Measurements from ENCODE around the gene HMGB1.
A peak's percentile ranks its signal among the peaks of the same experiment; 100 is the strongest.

HMGB1 gene

DNA sequence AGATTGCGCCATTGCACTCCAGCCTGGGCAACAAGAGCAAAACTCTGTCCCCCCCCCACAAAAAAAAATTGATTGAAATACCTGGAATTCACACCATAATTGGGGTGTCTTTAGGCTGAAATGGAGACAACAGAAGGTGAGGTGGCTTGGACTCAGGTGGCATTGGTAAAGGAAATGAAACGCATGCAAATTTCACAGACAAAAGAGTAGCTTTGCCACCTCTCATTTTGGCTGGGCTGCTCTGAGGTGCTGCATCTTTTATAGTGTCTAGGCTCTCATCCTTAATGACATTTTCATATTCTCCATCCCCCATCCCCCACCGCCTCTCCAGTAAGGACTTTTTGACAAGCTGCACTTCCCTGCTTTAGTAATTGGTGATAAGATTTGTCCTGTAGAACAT, 36.5 kb downstream of the HMGB1 start:
- DNase-seq, result no peak

DNA sequence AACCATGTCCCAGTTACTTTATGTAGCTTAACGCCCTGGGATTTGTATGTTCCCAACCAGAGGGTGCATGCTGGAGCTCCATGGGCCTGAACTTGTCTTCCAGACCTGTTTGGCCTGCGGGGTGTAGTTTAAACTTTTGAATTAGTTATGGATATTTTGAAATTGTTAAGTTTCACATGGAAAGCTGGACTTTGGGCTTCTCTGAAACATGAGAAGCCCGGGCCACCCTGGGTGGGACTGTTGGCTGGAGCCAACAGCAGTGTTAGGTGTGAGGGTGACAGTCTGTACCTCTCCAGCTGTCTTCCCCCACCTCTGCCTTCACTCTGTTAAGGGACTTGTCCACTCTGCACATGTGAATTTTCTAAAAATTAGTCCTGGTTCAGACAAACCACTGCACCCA, 41.8 kb downstream of the HMGB1 start:
- no peak for DNase-seq

DNA sequence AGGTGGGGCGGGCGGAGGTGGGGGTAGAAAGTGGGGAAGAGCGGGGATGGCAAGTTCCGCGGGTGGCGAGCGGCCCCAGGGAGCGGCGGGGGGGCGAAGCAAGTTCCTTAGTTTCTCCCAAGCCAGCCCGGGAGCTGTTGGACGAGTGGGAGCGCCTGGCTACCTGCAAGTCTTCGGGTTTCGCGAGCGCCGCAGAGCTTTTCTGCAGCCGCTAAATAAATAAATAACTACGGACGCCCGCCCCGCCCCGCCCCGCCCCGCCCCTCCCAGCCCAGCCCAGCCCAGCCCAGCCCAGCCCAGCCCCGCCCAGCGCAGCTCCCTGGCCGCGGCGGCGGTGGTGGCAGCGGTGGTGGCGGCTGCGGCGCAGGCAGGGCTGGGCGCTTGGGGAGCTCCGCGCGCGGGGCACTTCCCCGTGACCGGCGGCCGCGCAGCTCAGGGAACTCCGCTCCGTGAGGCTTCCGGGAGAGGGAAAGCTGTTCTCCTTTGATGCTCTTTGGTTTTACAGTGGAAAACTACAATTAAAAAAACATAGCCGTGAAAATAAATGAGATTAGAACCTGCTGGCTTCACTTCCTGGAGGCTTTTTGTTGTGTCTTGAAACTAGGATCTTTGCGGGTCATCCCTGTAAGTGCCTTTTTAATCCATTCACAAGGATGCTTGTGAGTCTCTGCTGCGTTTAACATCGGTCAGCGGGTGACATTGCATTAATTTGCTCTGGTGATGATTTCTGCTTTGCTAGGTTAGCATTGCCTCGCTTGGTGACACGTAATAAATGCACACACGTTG, 43.5 kb downstream of the HMGB1 start, which contains the start of gene UBE2L5:
UBE2L5 (plus strand) TSS at position 440 of the 786 bp plus-strand sequence. CDS start 5,498 bp downstream, outside the sequence.
- peak; percentile 80 for DNase-seq

DNA sequence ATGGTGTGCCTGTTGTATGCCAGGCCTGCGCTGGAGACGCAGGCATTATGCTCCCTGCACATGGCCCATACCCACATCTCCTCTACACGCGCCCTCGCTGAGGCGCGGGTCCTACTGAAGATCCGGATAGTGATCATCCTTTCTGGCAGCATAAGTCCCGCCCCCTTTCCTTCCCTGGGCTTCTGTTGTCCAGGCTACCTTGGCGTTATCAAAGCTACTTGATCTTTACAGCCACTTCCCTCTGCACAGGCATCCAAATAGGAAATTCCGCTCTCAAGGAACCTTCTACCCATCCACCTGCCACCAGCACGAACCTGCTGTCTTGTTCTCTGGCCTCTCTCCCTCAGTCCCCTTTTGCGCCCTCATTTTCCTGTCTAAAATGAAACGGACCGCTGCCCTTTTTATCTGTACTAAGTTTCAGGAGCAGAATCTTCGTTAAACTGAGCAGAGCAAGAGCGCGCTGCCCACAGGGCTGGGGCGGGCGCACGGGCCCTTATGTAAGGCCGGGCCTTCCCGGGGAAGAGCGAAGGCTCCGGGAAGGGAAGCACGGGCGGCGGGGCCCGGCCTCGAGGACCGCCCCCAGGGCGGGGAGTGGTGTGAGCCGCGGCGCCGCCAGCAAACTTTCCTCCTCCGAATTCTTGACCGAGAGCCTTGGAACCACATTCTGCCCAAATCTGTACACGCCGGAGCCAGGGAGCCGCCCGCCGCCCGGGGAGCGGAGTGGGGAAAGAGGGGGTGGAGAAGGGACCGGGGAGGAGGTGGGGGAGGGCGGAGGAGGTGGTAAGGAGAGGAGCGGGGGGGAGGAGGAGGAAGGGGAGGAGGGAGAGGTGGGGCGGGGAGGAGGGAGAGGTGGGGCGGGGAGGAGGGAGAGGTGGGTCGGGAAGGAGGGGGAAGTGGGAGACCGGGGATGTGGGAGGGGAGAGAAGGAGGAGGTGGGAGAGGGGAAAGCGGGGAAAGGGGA, 44.4 kb downstream of the HMGB1 start:
- DNase-seq, result peak; percentile 87

DNA sequence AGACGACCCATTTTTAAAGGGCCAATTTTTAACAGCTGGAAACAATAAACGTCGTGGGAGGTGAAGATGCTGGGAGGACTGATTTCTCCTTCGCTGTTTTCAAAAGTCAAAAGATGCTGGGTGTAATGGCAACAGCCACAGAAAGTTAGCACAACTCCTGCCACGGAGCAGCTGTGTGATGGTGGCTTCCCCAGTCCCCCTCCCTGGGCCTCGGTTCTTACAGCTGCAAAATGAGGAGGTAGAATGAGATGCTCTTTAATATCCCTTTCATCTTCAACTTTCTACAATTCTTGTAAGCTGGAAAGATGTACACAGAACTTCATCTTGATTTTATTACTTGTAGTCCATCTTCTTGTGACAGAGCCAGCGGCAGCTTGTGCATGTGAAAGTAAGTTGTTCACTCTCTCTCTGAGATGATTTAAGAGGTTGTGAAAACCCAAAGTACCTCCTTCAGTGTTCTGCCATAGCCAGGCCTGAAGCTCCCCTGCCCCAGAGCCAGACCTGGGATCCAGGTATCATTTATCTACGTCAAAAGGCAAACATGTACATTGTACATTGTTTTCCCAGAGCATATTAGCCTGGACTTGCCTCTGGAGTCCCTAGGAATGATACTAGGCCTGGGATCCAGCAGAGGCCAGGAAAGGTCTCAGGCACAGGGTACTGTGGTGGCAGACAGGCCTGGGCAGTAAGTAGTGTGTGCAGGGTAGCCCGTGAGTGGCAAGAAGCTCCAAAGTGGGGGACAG, 46.8 kb downstream of the HMGB1 start:
- DNase-seq, result no peak

DNA sequence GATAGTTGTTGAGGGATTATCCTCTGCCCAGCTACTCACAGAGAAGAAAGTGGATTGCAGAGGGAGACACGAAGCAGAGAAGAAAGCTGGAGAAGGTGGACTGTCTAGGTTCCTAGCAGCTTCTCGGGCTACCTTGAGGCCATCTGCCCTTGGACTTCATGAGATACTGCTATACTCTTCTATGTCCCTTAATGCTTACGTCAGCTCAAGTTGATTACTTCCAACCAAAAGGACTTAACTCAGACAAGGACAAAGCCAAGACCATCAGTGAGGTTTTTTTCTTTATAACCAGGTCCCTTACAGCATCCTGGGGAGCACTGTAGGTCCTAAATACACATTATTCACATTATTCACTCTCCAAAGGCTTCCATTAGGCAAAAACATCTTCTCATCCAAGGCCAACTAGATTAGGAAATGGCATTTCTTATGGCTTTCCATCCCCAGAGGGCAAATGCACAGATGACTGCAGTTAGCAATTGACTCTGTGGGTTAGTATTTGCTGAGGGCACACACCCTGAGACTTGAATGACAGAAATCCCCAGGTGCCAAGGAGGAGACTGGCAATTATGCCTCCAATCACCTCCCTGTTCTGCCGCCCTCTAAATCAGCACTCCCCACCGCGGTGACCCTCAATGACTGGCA, 47.5 kb downstream of the HMGB1 start:
- DNase-seq, result no peak

DNA sequence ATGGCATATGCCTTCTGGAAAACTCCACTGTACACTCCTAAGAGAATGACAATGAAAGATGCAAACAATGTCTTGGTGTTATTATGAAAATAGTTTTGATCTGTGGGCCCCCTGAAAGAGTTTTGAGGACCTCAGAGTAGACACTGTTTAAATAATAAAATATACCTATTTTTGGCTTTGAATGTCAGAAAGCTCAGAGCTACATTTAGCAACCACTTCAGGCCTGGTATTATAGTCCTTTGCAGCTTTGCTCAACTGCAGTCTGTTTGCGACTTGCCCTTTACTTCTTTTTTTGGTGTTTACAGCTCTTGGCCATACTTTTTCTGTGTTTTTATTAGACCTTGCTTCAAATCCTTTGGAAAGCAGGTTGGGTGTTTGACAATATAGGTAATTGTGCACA, 49.3 kb downstream of the HMGB1 start:
- no peak for DNase-seq

DNA sequence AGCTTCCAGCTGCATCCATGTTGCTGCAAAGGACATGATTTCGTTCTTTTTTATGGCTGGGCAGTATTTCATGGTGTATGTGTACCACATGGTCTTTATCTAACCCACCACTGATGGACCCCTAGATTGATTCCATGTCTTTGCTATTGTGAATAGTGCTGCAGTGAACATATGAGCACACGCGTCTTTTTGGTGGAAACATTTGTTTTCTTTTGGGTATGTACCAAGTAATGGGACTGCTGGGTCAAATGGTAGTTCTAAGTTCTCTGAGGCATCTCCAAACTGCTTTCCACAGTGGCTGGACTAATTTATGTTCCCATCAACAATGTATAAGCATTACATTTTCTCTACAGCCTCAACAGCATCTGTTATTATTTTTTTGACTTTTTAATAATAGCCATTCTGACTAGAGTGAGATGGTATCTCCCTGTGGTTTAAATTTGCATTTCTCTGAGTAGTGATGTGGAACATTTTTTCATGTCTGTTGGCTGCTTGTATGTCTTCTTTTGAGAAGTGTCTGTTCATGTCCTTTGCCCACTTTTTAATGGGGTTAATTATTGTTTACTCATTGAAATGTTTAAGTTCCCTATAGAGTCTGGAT, 50.2 kb downstream of the HMGB1 start:
- DNase-seq, result peak; percentile 33

DNA sequence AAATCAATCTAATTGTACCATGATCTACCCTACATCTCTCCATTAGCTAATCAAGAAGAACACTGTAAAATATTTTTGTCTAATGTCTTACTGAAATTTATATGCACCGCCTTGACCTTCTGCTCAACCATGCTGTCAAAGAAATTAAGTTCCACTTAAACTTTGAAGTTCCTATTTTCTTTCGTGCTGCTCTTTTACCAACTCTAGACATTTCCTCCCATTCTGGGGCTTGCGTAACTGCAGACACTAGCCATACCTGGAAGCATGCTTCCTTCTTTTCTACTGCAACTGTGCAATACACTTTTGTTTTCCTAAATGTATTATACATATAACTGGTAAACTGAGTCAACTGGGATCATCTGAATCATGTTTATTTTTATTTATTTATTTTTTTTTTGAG, 51.9 kb downstream of the HMGB1 start:
- no peak for DNase-seq

DNA sequence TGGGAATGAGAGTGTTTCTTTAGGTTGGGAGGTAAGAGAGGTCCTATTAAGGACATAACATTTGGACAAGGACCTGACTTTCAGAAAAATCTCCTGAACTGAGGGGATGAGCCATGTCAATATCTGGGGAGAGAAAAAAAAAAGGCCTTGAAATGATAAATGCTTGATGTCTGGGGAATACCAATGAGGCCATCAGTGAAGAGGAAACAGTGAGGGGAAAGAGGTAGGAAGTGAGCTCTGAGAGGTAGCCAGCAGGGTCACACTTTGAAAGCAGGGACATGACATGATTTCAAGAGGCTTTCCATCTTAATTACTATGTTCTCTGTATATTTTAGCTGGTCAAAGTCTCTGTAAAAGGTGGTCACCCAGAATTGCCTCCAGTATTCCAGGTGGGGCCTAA, 53.4 kb downstream of the HMGB1 start:
- no peak for DNase-seq

DNA sequence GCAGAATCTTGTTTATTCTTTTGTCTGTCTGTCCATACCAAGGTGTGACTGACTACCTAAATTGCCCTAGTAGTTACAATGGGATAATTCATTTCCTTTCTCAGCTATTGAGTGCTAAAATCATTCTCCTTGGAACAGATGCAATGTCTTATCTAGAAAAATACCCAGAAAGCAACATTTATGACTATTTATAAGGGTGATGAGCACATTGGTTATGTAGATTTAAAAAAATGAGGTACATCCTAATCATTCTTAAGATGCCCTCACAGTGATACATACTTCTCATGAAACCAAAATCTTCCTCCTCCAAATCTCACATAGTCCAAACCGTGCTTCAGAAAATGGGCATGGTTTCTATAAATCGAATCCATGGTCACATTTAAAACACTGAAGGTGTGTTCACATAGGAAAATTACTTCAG, 55.0 kb downstream of the HMGB1 start:
- DNase-seq, result peak; percentile 27

DNA sequence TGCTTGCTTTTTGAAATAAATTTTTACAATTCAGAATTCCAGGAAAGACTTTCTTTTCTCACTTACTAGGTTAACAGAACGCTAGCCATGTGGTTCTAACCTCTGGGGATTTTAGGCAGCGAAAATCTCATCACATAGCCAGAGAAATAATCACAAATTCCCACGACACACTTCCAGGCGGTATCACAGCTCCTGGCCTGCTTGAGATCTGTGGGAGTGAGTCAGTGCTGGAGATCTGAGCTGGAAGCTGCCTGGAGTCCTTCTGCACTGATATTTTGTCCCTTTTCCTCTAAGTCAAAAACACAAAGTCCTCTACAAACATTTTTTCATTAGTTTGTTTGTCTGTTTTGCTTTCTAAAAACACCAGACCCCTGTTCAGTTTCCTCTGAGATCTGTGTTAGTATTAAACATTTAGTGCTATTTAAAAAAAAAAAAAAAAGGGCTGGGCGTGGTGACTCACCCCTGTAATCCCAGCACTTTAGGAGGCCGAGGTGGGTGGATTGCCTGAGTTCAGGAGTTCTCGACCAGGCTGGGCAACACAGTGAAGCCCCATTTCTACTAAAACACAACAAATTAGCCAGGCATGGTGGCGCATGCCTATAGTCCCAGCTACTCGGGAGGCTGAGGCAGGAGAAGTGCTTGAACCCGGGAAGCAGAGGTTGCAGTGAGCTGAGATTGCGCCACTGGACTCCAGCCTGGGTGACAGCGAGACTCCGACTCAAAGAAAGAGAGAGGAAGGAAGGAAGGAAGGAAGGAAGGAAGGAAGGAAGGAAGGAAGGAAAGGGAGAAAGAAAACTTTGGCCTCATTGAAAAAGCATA, 55.6 kb downstream of the HMGB1 start:
- DNase-seq, result peak; percentile 87

DNA sequence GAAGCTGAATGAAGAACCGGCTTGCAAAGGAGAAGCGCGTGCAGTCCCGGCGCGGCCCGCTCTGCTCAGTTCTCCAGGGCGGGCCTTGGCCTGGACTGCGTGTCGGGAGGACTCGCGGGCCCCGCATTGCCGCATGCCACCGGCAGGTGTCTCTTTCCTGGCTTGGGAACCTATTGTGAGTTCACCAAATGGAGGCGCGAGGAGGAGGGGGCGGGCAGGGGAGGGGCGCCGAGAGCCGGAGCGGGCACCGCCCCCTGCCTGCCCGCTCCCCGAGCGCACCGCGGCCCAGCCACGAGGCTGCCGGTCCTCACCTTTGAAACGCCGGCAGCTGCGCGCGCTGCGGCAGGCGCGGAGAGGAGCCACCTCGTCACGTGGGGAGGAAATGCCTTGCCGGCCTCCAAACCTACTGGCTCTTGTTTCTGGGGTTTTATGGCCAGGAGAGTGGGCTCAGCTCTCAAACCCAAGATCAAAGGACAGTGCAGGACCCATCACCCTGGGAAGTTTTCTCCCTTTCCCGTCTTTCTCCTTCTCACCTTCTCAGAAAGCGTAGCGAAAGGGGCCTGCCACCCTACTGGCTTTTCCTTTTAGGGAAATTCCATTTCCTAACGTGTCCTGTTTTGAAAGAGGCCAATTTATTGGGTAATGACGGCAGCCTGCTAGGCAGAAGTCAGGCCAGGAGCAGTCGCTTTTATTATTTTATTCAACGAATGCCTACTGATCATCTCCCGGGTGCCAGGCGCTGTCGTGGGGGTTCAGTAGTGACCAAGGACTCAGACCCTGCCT, 57.2 kb downstream of the HMGB1 start:
- DNase-seq, result peak; percentile 90

DNA sequence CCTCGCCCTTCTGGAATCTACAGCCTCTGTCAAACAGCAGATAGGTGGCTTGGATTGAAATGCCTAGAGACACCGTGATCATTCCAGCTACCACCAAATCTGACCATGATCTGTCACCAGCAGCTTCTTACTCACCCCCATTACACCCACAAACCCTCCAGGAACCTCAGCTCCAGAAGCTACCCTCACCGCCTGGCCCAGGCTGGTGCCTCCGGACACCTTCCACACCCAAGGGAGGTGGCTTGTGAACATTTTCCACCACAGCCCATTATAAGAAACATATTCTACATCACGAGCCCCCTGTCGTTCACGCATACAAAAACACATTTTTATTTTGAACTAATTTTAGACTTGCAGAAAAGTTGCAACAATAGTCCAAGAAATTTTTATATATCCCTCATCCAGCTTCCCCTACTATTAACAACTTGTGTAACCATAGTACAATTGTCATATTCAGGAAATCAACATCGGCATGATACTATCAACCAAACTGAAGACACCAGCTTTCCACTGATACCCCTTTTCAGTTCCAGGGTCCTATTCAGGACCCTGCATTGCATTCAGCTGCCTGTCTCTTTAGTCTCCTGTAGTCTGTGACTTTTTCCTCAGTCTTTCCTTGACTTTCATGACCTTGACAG, 58.8 kb downstream of the HMGB1 start:
- no peak for DNase-seq

Measured in fibroblast of skin of right biceps (primary cell).